ENCODE results near the gene SNAPIN.
"Not testable (repeated sequence)": the region's sequence is repeated elsewhere in the genome, so short reads cannot be mapped to it uniquely, and the experiment has no call there.

Gene SNAPIN

DNA sequence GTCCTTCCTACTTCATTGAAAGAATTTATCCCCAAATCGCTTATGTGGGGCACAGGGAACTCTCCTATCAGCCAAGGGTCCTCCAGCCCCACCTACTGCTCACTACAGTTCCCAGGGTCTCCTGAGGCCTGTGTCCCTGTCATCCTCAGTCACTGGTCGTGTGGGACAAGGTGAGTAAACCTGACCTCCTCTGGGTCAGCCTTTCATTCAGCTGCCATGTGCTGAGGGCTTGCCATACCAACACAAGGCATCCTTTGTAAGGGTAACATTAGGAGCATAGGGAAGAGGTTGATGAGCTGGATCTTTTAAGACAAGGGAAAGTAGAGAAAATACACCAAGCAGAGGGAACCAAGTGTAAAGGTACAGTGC is 11.2 kb upstream of the SNAPIN start:
- DNase-seq (ENCODE audit: low read depth): no peak

DNA sequence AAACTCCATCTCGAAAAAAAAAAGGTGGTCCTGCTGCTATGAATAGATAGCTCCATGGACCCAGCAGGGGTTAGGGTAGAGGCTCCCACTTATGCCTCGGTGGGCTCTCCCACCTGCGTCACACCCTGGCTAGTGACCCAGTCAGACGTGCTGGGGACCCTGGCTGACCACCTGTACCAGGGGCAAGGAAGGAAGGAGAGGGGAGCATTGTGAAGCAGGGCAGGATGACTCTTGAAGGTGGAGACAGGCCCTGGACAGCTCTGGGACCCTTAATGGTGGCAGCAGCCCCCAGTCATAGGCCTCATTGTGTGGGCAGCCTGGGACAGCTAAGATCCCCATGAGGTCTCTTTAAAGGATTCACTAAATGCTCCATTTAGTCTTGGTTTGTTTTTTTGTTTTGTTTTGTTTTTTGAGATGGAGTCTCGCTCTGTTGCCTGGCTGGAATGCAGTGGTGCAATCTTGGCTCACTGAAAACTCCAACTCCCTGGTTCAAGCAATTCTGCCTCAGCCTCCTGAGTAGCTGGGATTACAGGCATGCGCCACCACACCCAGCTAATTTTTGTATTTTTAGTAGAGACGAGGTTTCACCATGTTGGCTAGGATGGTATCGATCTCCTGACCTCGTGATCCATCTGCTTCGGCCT is 10.4 kb upstream of the SNAPIN start:
- DNase-seq (ENCODE audit: low read depth): no peak

DNA sequence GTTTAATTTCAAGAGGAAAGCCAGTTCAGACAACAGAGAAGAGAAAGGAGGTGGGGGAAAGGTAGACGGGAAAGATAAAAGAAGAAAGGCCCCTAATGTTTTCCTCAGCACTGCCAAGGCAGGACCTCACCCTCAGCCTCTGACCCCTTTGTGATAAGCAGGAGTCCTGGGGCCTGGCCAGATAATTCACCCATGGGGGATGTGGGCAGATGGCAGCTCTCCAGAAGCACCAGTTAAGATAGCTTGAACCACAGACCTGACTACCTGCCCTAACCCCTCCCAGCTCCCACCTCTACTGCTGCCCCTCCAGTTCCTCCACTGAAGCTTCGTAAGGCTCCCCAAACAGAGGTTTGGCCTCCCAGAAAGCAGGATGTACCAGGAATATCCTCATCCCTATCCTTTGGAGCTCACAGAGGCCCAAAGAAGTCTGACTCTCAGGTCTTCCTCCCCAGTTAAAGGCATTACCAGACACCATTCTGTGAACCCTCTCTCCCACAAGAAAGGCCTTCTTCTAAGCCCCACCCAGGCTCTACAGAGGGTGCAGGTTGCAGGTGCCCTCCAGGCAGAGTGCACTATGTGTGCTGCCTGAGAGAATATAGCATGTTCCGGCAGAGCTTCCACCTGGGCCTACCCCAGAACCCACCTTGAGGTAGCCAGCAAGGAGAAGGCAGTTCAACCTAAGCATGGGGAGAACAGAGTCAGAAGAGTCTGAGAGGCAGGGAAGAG is 9.2 kb upstream of the SNAPIN start:
- no peak for DNase-seq (ENCODE audit: low read depth)

DNA sequence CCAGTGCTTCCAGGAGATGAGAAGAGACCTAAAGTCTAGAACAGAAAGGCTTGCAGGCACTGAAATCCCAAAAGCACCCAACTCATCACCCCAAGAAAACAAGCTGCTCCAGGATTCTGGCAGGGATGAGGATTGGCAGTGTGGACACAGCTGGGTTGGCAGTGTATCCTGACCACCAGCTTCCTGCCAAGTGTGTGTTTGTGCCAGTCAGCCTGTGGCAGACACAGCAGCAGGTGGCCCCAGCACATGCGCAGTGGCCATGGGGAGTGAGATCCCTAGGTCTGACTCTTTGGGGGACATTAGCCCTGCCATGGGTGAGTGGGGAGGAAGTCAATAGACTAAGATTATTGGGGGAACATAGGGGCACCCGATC is 8.7 kb upstream of the SNAPIN start:
- DNase-seq (ENCODE audit: low read depth): no peak

DNA sequence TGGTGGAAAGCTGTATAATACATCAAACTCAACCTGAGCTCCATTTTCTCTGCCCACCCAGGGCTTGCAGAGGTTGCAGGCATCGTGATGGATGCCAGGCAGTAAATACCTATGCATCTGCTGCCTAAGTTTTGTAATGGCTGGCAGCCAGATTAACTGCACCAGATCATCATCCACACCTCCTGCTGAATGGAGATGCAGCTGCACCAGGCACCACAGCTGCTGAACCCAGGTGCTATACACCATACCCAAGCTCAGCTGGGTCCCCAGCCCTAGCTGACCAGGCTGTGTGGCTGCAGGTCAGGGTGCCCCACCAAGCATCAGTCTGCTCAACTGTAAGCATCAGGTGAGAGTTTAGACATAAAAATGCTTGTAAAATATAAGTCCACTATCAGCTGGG is 6.7 kb upstream of the SNAPIN start:
- DNase-seq (ENCODE audit: low read depth): no peak

DNA sequence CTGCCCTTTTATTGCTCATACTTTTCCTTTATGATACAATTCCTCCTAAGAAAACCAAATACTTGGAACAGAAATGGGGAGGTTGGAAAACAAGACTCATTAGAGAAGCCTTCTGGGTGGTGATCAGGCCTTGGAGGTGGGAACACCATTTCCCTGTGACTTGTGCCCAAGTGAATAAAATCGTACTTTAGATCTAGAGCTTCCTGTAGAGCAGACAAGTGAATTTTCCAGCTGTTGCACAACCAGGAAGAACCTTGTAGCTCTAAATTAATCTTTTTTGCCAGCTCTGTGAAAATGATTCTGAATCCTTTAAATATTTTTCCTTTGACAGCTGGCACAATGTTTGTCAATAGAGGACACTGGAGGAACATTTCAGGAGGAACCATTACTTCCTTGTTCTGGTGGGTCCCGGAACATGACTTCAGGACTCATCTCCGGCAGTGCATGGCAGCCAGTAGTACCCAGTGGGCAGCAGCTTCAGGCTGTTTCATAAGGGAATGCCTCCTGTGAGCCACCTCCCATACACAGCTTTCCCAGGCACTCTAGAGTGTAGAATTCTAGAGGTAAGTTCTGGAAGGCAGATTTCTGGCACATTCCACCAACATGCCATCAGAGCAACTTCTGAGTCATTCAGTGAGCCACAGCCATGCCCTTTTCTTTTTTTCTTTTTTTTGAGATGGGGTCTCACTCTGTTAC is 5.5 kb upstream of the SNAPIN start:
- no peak for DNase-seq (ENCODE audit: low read depth)

DNA sequence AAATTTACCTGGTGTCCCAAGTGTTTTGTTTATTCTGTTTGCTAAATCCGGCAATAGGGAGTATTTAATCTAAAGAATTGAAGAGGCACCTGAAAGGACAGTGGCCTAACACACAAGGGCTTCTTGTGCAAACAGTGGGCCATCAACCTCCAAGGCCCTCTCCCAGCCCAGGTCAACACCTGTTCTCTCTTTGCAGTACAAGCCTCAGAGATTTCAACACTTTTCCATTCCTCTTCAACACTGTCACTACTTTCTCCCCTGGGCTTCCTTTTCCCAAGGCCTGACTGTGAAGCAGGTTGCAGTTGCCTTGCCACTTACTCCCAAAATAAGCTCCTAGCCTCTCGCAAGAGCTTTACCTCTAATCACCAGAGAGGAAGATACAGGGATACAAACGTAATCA is 3.2 kb upstream of the SNAPIN start:
- no peak for DNase-seq (ENCODE audit: low read depth)

DNA sequence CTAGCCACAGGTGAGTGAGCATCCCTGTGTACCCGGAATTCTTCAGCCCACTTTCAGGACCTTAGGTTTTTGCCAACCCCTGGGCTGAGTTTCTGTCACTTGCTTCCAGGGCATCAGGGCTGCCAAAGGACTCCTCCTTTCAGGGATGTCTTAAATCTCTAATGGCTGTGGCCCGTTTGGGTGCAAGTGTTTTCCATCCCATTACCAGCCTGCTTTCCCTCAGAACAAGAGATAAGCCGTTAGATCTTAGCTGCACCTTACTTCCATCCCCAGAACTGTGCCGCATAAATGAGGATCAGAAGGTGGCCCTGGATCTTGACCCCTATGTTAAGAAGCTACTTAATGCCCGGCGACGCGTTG is 652 bp downstream of the SNAPIN start:
- no peak for DNase-seq (ENCODE audit: low read depth)

DNA sequence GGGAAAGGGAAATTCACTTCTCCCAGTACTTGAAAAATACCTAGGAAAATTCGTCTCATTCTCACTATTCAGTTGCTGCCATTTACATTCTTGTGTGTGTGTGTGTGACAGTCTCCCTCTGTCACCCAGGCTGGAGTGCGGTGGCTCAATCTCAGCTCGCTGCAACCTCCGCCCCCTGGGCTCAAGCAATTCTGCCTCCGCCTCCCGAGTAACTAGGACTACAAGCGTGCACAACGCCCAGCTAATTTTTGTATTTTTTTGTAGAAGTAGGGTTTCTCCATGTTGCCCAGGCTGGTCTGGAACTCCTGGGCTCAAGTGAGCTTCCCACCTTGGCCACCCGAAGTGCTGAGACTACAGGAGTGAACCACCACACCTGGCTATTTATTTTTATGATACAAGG is 1.2 kb downstream of the SNAPIN start:
- DNase-seq (ENCODE audit: low read depth): no peak

DNA sequence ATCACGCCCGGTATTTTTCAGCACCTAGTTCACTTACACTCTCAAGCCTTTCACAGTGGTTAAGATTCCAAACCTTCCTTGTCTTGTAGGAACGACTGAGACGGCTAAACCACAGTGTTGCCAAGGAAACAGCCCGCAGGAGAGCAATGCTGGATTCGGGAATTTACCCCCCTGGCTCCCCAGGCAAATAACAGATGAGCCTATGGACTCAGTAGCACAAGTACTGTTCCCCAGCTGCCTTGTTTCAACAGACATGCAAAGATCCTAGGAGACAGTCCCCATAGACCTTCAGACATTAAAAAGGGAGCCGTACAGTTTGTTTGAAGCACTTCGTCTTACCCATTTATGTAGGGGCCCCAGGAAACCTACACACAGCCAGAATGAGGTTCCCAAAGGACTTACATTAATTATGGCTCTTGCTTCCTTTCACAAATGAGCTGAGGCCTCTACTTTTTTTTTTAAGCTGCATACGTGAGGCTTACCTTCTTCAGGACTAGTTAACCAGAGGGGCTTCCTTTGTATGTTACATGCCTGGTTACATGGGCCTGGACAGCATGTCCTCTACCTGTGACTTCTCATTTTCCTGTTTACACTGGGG is 2.7 kb downstream of the SNAPIN start:
- DNase-seq (ENCODE audit: low read depth): no peak

DNA sequence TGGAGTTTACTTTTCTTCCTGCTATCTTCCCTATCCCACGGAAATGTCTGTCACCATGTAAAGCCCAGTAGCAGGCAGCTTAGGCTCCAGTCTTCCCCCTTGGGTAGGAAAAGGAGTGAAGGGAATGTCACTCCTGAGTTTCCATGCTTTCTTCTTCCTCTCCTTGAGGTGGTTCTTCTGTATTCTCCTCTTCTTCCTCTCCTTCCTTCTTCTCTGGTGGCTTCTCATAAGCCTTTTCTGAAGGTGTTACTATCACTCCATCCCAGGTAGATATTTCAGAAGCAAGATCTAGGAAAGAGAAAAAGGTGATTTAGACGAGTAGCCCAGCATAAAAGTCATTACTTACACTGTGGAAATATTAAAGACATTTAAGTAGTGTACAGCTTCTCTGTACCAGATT is 3.8 kb downstream of the SNAPIN start:
- DNase-seq (ENCODE audit: low read depth): no peak

DNA sequence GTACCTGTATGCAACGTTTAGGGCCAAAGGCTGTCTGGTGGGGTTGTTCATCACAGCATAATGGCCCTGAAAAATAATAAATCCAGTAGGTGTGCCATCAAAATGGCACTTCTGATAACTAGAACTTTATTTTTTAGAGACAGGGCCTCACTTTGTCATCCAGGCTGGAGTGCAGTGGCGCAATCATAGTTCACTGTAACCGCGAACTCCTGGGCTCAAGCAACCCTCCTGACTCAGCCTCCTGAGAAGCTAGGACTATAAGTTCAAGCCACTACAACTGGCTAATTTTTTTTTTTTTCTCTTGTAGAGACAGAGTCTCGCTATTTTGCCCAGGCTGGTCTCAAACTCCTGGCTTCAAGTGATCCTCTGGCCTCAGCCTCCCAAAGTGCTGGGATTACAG is 4.7 kb downstream of the SNAPIN start:
- no peak for DNase-seq (ENCODE audit: low read depth)

DNA sequence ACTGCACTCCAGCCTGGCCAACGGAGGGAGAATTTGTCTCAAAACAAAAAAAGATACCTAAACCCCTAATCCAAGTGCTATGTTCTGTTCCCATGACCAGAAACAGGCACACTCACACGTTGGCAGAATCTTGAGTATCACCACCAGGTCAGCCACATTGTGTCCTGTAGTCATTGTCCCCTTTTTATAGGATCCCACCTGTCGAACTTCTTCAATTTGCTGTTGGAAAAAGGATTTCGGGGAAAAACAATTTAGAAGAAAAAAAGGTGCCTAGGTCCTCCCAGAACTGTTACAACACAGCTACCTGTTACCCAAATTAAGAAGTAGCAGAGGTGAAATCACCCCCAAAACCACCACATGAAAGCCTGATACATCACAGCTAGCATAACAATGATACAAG is 8.9 kb downstream of the SNAPIN start:
- DNase-seq (ENCODE audit: low read depth): no peak

DNA sequence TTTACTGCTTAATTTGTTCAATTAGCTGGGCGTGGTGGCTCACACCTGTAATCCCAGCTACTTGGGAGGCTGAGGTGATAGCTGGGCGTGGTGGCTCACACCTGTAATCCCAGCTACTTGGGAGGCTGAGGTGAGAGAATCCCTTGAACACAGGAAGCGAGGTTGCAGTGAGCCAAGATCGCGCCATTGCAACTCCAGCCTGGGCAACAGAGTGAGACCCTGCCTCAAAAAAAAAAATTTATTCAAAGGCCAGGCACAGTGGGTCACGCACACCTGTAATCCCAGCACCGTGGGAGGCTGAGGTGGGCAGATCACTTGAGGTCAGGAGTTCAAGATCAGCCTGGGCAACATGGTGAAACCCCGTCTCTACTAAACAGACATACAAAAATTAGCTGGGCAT is 10.2 kb downstream of the SNAPIN start:
- DNase-seq (ENCODE audit: low read depth): not testable (repeated sequence)

DNA sequence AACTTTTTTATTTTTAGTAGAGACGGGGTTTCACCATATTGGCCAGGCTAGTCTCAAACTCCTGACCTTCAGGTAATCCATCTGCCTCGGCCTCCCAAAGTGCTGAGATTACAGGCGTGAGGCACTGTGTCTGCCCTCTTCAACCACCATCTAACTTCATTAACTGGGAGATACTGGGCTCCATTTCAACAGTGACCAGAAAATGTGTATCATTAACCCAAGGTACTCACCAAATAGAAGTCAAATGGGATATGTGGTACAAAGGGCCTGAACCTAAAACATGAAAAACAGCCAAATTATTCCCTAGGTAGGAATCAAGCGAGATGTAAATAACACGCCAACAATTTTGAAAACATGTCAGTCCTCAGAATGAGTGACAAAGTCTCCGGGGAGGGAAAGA is 11.1 kb downstream of the SNAPIN start:
- DNase-seq (ENCODE audit: low read depth): no peak

DNA sequence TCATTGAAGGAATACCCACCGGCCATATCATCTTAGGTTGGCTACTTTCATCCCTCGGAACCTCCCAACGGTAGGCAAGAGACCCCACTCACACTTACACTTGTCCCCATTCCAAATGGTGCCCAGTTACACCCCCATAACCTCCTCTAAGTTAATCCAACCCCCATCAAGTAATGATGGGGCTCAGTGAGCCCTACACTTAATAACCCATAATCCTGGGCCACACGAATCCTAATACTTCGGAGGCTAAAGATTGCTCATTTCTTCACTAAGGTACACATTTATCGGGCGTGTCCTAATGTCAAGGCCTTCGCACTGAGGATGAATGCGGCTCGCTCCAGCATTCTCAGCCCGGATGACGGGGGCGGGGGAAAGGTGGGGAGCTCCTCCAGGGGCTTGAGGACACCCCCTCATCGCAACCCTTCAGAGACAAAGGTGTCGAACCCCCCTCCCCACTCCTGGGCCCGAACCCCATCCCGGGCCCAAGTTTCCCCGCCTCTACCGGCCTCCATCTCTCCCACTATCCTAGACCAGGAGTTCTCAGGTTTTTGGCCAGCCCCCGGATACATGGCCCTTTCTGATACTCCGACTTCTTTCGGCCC is 11.9 kb downstream of the SNAPIN start:
- no peak for DNase-seq (ENCODE audit: low read depth)

DNA sequence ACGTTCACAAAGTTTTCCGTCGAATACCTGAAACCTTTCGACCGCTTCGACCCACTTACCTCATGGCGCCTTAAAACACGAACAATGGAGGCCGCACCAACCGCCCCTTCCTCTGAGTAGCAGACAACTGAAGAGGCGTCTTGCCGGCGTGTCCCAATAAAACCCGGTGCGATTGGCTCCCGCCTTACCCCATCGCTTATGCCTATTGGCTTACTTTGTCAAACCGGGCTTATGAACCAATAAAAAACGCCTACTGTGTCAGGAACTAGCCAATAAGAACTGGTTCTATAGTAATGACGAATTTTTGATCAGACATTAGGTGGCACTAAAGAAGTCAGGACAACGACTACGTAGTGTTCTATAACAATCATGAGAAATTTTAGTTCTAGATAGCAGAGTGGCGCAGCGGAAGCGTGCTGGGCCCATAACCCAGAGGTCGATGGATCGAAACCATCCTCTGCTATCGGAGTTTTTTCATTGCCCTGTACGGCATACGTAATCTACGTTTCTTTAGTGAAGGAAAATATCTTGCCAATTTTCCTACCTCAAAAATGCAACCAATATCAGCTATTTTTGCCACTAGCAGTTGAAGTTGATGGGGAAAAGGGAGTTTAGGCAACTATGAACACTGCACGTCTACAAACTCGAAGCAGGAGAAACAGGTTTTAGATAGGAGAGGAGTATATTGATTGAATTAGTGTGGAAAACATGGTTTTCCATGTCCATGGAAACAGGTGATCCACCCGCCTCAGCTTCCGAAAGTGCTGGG is 12.5 kb downstream of the SNAPIN start, which contains the start of gene ILF2:
ILF2 (minus strand) TSS at position 135 of the 769 bp plus-strand sequence; CDS start at position 64, 71 bp downstream.
- peak; percentile 91 for DNase-seq (ENCODE audit: low read depth)

DNA sequence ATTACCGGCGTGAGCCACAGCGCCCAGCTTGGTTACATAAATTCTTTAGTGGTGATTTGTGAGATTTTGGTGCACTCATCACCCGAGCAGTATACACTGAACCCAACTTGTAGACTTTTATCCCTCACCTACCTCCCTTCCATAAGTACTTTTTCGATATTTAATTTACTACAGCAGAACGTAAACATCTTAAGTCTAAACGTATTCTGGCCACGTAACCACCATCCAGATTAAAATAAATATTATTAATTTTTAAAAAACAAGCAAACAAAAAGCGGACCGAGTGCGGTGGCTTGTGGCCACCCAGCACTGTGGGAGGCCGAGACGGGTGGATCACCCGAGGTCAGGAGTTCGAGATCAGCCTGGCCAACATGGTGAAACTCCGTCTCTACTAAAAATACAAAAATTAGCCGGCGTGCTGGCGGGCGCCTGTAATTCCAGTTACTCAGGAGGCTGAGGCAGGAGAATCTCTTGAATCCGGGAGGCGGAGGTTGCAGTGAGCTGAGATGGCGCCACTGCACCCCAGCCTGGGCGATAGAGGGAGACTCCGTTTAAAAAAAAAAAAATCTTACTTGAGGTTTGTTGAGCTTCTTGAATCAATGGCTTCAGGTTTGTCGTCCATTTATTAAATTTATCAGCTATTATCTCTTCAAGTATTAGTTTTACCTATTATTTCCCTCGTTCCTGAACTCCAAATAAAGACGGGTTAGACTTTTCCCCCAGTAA is 13.3 kb downstream of the SNAPIN start:
- peak; percentile 50 for DNase-seq (ENCODE audit: low read depth)

DNA sequence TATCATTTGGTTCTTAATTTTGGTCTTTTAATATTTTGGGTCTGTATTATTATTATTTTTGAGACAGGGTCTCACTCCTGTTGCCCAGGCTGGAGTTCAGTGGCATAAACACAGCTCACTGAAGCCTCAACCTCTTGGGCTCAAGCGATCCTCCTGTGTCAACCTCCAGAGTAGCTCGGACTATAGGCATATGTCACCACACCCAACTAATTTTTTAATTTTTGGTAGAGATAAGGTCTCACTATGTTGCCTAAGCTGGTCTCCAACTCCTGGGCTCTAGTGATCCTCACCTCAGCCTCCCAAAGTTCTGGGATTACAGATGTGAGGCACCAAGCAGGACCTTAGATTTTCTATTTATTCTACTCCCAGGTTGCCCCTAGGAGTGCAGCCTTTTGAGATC is 15.0 kb downstream of the SNAPIN start:
- no peak for DNase-seq (ENCODE audit: low read depth)

DNA sequence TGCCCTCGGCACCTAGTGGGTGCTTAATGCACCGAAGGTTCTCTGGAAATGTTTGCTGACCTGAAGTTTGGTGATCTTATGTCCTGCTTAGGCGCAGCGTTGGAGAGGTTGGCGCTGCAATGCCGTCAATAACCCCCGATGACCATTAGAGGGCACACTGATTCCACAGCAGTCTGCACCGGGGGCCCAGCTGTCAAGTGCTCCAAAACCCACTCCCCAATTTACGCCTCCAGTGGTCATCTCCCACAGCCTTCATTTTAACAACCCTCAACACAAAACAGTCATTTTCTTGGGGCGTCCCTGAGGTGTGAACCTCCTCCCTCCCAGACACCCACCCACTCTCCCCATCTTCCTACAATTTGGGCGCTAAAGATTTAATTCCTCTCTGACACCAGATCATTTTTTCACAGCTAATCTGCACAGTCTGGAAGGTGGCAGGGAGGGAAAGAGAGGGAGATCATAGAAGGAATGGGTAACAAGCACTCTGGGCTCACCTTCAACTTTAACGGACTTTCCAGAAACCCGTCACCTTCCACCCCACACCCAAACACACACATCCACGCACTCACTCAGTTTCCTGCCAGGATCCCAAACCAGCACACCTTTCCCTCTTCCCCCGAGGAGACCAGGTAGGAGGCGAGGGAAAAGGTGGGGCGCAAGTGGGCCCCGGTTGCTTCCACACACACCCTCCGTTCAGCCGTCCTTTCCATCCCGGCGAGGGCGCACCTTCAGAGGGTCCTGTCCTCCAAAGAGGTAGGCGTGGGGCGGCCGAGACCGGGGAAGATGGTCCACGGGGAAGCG is 19.4 kb downstream of the SNAPIN start:
- peak; percentile 33 for DNase-seq (ENCODE audit: low read depth)
